GM23338 (cell line): ENCODE data around the gene TBX18.

Experiments
- CREB1 ChIP-seq: fragments of 250-450 bp; sonication (Bioruptor Pico); IDR thresholded peaks from 2 replicates; pipeline ENCODE4 v1.5.0; 2020; ENCODE audit warnings: low read depth, mild to moderate bottlenecking, moderate library complexity
- CTCF ChIP-seq, 2 experiments: fragments of 200-600 bp in 1 of 2; sonication (generic) in 1 of 2; conservative IDR thresholded peaks; 2 replicates each; pipeline versions ENCODE4 v1.5.1 to v1.6.1; 2016 to 2017; ENCODE audit warnings: antibody characterized with exemption in 2 of 2, low read depth in 2 of 2, mild to moderate bottlenecking in 2 of 2, moderate library complexity in 1 of 2
- EZH2 ChIP-seq: fragments of 200-600 bp; sonication (generic); IDR thresholded peaks from one replicate; pipeline ENCODE4 v1.8.0; 2017; ENCODE audit warnings: antibody characterized with exemption, mild to moderate bottlenecking, low read depth; ENCODE audit not compliant: unreplicated experiment
- EZH2phosphoT487 ChIP-seq: fragments of 200-600 bp; sonication (generic); IDR thresholded peaks from one replicate; pipeline ENCODE4 v1.8.1; 2018; ENCODE audit warnings: antibody characterized with exemption; ENCODE audit not compliant: unreplicated experiment
- POLR2AphosphoS5 ChIP-seq: IDR thresholded peaks from 2 replicates; pipeline ENCODE4 v1.6.1; 2016; ENCODE audit warnings: antibody characterized with exemption, low read depth

GRCh38 chr6:84738996-84739865 is 25.2 kb downstream of the TBX18 start:
- no peak for TF ChIP-seq CTCF (conservative IDR thresholded peaks at IDR 0.05; ENCODE audit: low read depth in 2 of 2)
- TF ChIP-seq EZH2 = no peak
- no peak for TF ChIP-seq CREB1 (CRISPR knock-in tag)
- TF ChIP-seq EZH2phosphoT487 = no peak
- no peak for TF ChIP-seq POLR2AphosphoS5
